ENCODE data around the gene CFAP43. TPM values are rescaled to one million over a fixed set of nuclear protein-coding genes. Genes with fewer than 3 reads are reported as not detected.

The CFAP43 gene
- total and polyA plus RNA-seq, 2 of the 8 experiments (the other 6 are each of a cell fraction or from before 2014, with no cell fraction given) = 0.11 to 0.27 TPM

DNA sequence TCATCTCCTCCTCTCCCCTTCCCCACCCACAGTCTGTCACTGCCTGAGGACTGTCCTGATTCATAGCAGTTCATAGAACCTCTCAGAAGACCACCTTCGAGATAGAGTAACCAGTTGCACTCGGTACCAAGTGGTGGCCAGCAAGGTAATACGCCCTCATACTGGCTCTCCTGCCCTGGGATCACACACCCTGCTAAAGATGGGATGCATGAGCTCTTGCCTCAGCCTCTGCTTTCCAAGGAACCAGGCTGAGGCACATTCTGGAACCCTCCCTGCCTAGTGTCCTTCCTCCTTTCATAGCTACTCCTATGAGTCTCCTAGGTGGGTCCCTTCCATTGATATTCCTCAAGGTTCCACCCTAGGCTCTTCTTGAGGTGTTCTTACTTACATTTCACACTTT, 15.5 kb downstream of the CFAP43 start:
- H3K18ac ChIP-seq (ENCODE audit: extremely low read depth, low read length) = no peak overlapping the region
- no peak overlapping the region for H3K4me2 ChIP-seq (ENCODE audit: insufficient read depth in 1 of 2, low read depth in 2 of 2, low read length in 2 of 2)
- H2BK15ac ChIP-seq (ENCODE audit: low read length) = no peak overlapping the region
- no peak overlapping the region for H2BK12ac ChIP-seq (ENCODE audit: low read depth, low read length)
- TF ChIP-seq HDAC6 (IDR thresholded peaks at IDR 0.05; ENCODE audit: low read depth, low read length) (no peak), EGR1 (IDR thresholded peaks at IDR 0.05; ENCODE audit: borderline replicate concordance, low read depth, low read length) (no peak)
- no peak overlapping the region for H3K9ac ChIP-seq (replicated peaks in 1 of 4; ENCODE audit: extremely low read depth in 1 of 4, low read depth in 3 of 4, low read length in 3 of 4)
- no peak overlapping the region for H3K4me3 ChIP-seq (ENCODE audit: extremely low read depth in 1 of 4, insufficient read depth in 2 of 4, low read depth in 3 of 4, low read length in 4 of 4)
- H3K36me3 ChIP-seq (ENCODE audit: control insufficient read depth in 2 of 4, insufficient read depth in 4 of 4, low read length in 3 of 4) = no peaks in the 10 kb centered on the region
- H3K79me1 ChIP-seq (ENCODE audit: low read depth, low read length) = no peaks in the 10 kb centered on the region
- no peak overlapping the region for H3K4ac ChIP-seq (replicated peaks; ENCODE audit: insufficient read length, low read depth, low read length)
- FAIRE-seq = no peak
- H3K23ac ChIP-seq (ENCODE audit: insufficient read length) = no peak overlapping the region
- H4K8ac ChIP-seq (ENCODE audit: extremely low read depth, insufficient read depth, low read length) = no peak overlapping the region
- H3K79me2 ChIP-seq (ENCODE audit: control insufficient read depth in 1 of 2, insufficient read depth in 2 of 2, low read length in 2 of 2) = no peaks in the 10 kb centered on the region
- no peak overlapping the region for H3K14ac ChIP-seq (ENCODE audit: insufficient read length)
- no peak overlapping the region for H4K91ac ChIP-seq (replicated peaks; ENCODE audit: insufficient read length, low read length)
- no peak overlapping the region for H2BK5ac ChIP-seq (ENCODE audit: low read depth, low read length)
- H2BK20ac ChIP-seq (ENCODE audit: low read length) = no peak overlapping the region
- H2AFZ ChIP-seq (ENCODE audit: low read length) = no peak overlapping the region
- CTCF ChIA-PET (ENCODE audit: partially characterized antibody) = interaction anchor here (0.8 to 1.6 kb wide), 3 partner anchors 9 to 173 kb away, joined by 3 to 4 read pairs (median 3); no protein-coding TSS in a partner anchor
- no peaks in the 10 kb centered on the region for H4K20me1 ChIP-seq (replicated peaks in 1 of 2; ENCODE audit: control insufficient read depth in 1 of 2, insufficient read depth in 2 of 2, low read length in 2 of 2)
- no peak overlapping the region for H3K56ac ChIP-seq (replicated peaks; ENCODE audit: insufficient read length, low read depth, low read length)
- no peaks in the 10 kb centered on the region for H3K23me2 ChIP-seq (ENCODE audit: low read depth, low read length)
- no peak overlapping the region for H2AK5ac ChIP-seq (ENCODE audit: low read depth, low read length)
- DNase-seq (ENCODE audit: low read depth in 1 of 2, low spot score in 2 of 2) = no peak
- H3K27ac ChIP-seq (ENCODE audit: low read depth, low read length) = no peak overlapping the region
- POLR2A ChIA-PET (ENCODE audit: partially characterized antibody) = no interaction called here
- no peak overlapping the region for H4K5ac ChIP-seq (ENCODE audit: insufficient read length, low read depth, low read length)
- H3K9me3 ChIP-seq (ENCODE audit: insufficient read depth in 2 of 2, low read depth in 1 of 2, low read length in 1 of 2) = no peaks in the 10 kb centered on the region
- 85% methylated on average over 3 of the region's 3 CpGs; no CpG with 5 or more reads in 1 of the 2 experiments for WGBS, 2 experiments (ENCODE audit: extremely low coverage in 1 of 2, insufficient coverage in 1 of 2, insufficient read length in 1 of 2, insufficient replicate concordance in 2 of 2, low coverage in 1 of 2, low lambda C conversion rate in 2 of 2, missing lambda C conversion rate in 1 of 2)
- H3K27me3 ChIP-seq (replicated peaks in 1 of 4; ENCODE audit: control insufficient read depth in 3 of 4, extremely low read depth in 1 of 4, insufficient read depth in 3 of 4, low read length in 3 of 4) = no peaks in the 10 kb centered on the region
- no peak overlapping the region for H2BK120ac ChIP-seq (replicated peaks; ENCODE audit: low read depth, low read length)
- no peaks in the 10 kb centered on the region for H3K4me1 ChIP-seq (replicated peaks in 1 of 4; ENCODE audit: control insufficient read depth in 3 of 4, insufficient read depth in 4 of 4, low read length in 3 of 4)

All from H1 (cell line).